Measurements from ENCODE around the gene DLEC1. TPM values are rescaled to one million over a fixed set of nuclear protein-coding genes. Genes with fewer than 3 reads are reported as not detected.

Gene DLEC1
- total RNA-seq, 4 donors from 2014 or later: 0.19 to 0.42 (median 0.37) TPM

DNA sequence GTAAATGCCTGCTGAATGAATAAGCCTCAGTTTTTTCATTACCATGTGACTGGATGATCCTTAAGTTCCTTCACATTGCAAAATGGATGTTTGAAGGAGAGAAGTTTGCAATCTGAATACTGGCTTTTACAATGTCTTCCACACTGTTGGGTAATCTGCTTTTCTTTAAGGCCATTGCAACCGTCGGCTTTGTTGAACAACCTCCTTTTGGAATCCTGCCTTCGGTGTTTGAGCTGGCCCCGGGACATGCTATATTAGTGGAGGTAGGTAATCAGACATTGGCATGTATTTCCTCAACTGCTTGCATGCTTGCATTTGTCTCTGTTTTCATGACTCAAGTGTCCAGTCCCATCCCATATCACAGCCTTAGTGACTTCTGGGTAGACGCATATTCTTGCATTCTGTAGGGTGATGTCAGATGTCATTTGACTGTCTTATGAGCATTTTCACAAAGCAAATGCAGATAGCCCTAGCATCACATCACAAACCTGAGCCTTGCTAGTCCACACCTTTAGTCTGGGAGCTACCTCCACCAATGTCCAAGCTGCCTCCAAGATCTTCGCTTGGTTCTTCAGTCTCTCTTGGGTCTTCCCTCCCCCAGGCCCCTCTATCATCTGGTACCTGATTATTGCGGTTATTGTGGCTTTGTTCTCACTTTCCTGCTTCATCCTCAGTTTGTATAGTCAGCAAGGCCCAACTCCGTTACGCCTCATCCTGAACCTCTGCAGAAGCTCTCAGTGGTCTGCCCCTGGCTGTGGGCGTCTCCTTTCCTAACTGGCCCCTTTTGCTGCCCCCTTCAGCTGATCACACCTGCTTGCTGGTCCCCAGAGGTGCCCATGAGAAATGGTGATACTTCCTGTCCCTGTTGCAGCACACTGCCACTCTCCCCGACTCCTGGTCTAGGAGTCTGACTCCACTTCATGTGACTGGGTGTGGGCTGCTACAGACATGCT, 49.4 kb downstream of the DLEC1 start:
- WGBS: 96% methylated on average over 11 of the region's 11 CpGs

GRCh38 chr3:38089163-38089562, 50.2 kb downstream of the DLEC1 start:
- DNase-seq (ENCODE audit: extremely low spot score): no peak
- TF ChIP-seq POLR2AphosphoS5 (IDR thresholded peaks at IDR 0.05): no peak
- TF ChIP-seq EP300 (IDR thresholded peaks at IDR 0.05): no peak
- TF ChIP-seq POLR2A (IDR thresholded peaks at IDR 0.05; ENCODE audit: low read depth): no peak
- TF ChIP-seq, protein P1, sequence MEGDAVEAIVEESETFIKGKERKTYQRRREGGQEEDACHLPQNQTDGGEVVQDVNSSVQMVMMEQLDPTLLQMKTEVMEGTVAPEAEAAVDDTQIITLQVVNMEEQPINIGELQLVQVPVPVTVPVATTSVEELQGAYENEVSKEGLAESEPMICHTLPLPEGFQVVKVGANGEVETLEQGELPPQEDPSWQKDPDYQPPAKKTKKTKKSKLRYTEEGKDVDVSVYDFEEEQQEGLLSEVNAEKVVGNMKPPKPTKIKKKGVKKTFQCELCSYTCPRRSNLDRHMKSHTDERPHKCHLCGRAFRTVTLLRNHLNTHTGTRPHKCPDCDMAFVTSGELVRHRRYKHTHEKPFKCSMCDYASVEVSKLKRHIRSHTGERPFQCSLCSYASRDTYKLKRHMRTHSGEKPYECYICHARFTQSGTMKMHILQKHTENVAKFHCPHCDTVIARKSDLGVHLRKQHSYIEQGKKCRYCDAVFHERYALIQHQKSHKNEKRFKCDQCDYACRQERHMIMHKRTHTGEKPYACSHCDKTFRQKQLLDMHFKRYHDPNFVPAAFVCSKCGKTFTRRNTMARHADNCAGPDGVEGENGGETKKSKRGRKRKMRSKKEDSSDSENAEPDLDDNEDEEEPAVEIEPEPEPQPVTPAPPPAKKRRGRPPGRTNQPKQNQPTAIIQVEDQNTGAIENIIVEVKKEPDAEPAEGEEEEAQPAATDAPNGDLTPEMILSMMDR (IDR thresholded peaks at IDR 0.05): no peak
- WGBS: 94% methylated on average over 2 of the region's 2 CpGs
- Histone ChIP-seq H3K27me3 (no peaks in the 10 kb centered on the region), H3K36me3 (no peaks in the 10 kb centered on the region), H3K4me3 (no peak overlapping the region), H3K27ac (replicated peaks in 1 of 4) (no peak overlapping the region), H3K4me1 (no peaks in the 10 kb centered on the region), H3K9me3 (peaks cover 0 to 21% (median 0%) of the 10 kb centered on the region in 4 donors)
- intact Hi-C loops (cut with DNase I): no loop called here

More for the DNA sequence above, 49.4 kb downstream of the DLEC1 start:
- H3K27me3 ChIP-seq: no peaks in the 10 kb centered on the region
- peaks cover 0 to 25% (median 0%) of the 10 kb centered on the region in 4 donors for H3K9me3 ChIP-seq
- intact Hi-C loops (cut with DNase I): no loop called here
- no peak overlapping the region for H3K4me3 ChIP-seq
- H3K36me3 ChIP-seq: no peaks in the 10 kb centered on the region
- DNase-seq (ENCODE audit: extremely low spot score): no peak
- H3K27ac ChIP-seq (replicated peaks in 1 of 4): no peak overlapping the region
- H3K4me1 ChIP-seq: no peaks in the 10 kb centered on the region
- TF ChIP-seq, protein P1 (IDR thresholded peaks at IDR 0.05): no peak
- TF ChIP-seq EP300 (IDR thresholded peaks at IDR 0.05) (no peak), POLR2A (IDR thresholded peaks at IDR 0.05; ENCODE audit: low read depth) (no peak), POLR2AphosphoS5 (IDR thresholded peaks at IDR 0.05) (no peak)

- Histone ChIP-seq H3K36me3 (no peaks in the 10 kb centered on the region), H3K27me3 (no peaks in the 10 kb centered on the region), H3K27ac (replicated peaks in 1 of 4) (no peak overlapping the region), H3K4me3 (no peak overlapping the region), H3K9me3 (peaks cover 0 to 10% (median 0%) of the 10 kb centered on the region in 4 donors), H3K4me1 (no peaks in the 10 kb centered on the region)
- intact Hi-C loops (cut with DNase I): no loop called here
- DNase-seq (ENCODE audit: extremely low spot score): no peak
- WGBS: 80% methylated on average over 3 of the region's 3 CpGs
- TF ChIP-seq POLR2AphosphoS5 (IDR thresholded peaks at IDR 0.05) (no peak), EP300 (IDR thresholded peaks at IDR 0.05) (no peak), POLR2A (IDR thresholded peaks at IDR 0.05; ENCODE audit: low read depth) (no peak)
- TF ChIP-seq, protein P1 (IDR thresholded peaks at IDR 0.05): no peak
Measured at GRCh38 chr3:38090453-38090852, 51.4 kb downstream of the DLEC1 start.

GRCh38 chr3:38094999-38095398, 56.0 kb downstream of the DLEC1 start:
- no peaks in the 10 kb centered on the region for H3K4me1 ChIP-seq
- WGBS: 90% methylated on average over 3 of the region's 3 CpGs

More at GRCh38 chr3:38094999-38095398, 56.0 kb downstream of the DLEC1 start:
- H3K9me3 ChIP-seq: no peaks in the 10 kb centered on the region
- H3K27me3 ChIP-seq: no peaks in the 10 kb centered on the region
- H3K27ac ChIP-seq (replicated peaks in 1 of 4): no peak overlapping the region
- no peak overlapping the region for H3K4me3 ChIP-seq
- TF ChIP-seq POLR2A (IDR thresholded peaks at IDR 0.05; ENCODE audit: low read depth): no peak
- TF ChIP-seq POLR2AphosphoS5 (IDR thresholded peaks at IDR 0.05): no peak
- TF ChIP-seq, protein P1 (IDR thresholded peaks at IDR 0.05): no peak
- no peak for TF ChIP-seq EP300 (IDR thresholded peaks at IDR 0.05)
- no peaks in the 10 kb centered on the region for H3K36me3 ChIP-seq
- DNase-seq (ENCODE audit: extremely low spot score): no peak
- intact Hi-C loops (cut with DNase I): no loop called here

Measured in esophagus muscularis mucosa (tissue), 4 donors.